Measurements from ENCODE around the gene ACTR3. TPM values are rescaled to one million over a fixed set of nuclear protein-coding genes. Genes with fewer than 3 reads are reported as not detected.
A peak's percentile ranks its signal among the peaks of the same experiment; 100 is the strongest.

ACTR3 gene
- total RNA-seq, 1 donor: 236 TPM

DNA sequence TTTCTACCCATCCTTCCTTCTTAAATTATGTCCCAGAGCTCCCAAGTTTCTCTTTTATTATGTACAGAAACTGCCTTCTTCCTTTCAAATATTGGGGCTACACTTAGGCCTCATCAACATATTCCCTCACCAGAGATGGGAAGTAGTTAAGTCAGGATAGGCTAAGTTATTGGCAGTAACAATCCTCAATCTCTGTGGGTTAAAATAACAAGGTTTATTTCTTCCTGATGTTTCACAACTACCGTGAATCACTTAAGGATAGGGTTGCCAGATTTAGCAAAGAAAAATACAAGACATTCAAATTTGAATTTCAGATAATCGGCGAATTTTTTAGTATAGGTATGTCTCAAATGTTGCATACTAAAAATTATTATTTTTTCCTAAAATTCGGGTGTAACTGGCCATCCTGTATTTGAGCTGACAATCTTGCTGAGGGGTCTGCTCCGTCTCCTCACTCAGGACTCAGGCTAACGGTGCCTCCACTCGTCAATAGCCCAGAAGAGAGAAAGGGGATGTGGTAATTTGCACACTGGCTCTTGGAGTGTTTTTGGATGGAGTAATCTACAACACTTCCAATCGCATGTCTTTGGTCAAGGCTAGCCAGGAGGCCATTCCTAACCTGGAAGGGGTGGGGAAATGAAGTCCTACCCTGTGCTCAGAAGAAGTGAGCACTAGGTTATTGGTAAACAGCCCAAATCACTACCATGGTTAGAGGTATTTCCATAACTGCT is 91.7 kb downstream of the ACTR3 start:
- no peak overlapping the region for H3K4me3 ChIP-seq (ENCODE audit: low read depth, low read length)
- peak; percentile 77 for DNase-seq (ENCODE audit: low read depth)
- TF ChIP-seq, protein P1, sequence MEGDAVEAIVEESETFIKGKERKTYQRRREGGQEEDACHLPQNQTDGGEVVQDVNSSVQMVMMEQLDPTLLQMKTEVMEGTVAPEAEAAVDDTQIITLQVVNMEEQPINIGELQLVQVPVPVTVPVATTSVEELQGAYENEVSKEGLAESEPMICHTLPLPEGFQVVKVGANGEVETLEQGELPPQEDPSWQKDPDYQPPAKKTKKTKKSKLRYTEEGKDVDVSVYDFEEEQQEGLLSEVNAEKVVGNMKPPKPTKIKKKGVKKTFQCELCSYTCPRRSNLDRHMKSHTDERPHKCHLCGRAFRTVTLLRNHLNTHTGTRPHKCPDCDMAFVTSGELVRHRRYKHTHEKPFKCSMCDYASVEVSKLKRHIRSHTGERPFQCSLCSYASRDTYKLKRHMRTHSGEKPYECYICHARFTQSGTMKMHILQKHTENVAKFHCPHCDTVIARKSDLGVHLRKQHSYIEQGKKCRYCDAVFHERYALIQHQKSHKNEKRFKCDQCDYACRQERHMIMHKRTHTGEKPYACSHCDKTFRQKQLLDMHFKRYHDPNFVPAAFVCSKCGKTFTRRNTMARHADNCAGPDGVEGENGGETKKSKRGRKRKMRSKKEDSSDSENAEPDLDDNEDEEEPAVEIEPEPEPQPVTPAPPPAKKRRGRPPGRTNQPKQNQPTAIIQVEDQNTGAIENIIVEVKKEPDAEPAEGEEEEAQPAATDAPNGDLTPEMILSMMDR (IDR thresholded peaks at IDR 0.05; ENCODE audit: insufficient read depth, low read length): no peak

DNA sequence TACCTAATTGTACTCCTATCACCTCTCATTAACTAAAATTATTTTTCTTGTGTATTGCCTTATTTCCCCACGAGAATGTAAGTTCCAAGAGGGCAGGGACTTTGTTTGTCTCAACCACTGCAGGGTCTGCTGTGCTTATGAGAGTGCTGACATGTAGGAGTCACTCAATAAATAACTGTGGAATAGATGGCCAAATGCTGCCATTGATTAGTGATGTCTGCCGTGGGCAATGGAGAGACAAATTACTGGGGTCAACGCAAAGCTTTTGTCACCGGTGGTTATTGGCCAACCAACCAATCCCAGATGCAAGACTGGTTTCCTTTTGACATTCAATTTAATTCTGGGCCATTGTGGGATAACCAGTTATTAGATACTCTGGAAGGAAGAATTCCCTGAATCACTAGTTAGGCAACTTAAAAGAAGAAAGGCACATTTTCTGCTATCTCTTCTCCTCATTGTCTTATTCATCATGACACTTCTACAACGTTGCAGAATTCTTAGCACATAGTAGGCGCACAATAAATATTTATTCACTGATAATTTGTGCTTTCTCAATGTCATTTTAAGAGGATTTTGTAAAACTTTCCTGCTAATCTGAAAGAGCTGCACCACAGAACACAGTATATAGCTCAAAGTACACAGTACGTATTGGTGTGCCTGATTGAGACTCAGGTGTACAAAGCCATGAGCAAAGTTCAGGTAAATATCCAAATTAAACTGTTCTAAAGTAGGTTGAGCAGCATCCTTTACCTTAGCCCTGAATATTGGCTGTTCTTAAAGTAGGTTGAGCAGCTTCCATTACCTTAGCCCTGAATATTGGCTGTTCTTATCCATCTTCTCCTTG is 95.9 kb downstream of the ACTR3 start:
- no peak overlapping the region for H3K4me3 ChIP-seq (ENCODE audit: low read depth, low read length)
- no peak for DNase-seq (ENCODE audit: low read depth)
- TF ChIP-seq, protein P1 (IDR thresholded peaks at IDR 0.05; ENCODE audit: insufficient read depth, low read length): no peak

DNA sequence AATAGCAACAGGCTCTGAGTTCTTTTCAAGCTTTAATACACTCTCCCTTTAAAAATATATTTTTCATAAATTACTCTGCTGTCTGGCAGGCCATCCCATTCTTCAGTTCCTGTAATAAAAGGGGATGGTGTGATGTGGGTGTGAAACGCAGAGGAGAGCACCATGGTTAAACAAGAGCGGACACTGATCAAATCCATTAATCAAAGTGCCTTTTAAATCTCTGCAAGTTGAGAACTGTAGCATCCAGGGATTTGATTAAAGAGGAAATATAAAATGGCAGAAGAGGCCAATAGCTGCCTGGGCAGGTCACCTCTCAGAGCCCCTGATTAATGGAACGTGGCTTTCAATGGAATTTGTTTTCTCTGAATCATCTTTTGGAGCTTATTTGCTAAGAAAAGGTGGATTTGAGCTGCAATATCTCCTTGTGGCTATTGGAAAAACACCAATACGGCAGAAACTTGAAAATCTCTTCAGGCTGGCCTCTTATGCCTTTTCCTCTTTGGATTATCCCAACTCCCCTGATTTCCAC is 96.9 kb downstream of the ACTR3 start:
- TF ChIP-seq, protein P1 (IDR thresholded peaks at IDR 0.05; ENCODE audit: insufficient read depth, low read length): no peak
- no peak for DNase-seq (ENCODE audit: low read depth)
- no peak overlapping the region for H3K4me3 ChIP-seq (ENCODE audit: low read depth, low read length)

DNA sequence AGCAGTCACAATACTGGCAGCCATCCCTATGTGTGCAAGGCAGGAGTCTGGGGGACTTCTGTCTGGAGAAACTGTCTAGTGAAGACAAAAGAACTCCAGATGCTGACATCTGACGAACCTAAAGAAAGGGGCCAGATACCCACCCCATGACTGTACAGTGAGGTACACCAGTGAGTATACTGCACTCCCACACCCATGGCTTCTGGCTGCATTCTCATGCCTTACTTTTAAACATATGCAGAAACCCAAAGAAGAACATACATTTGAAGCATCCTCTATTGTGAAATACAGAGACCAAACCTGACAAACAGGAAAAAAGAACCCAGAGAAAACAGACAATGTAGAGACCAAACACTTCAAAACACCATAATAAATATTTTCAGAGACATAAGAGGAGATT is 102.2 kb downstream of the ACTR3 start:
- no peak overlapping the region for H3K4me3 ChIP-seq (ENCODE audit: low read depth, low read length)
- no peak for DNase-seq (ENCODE audit: low read depth)
- TF ChIP-seq, protein P1 (IDR thresholded peaks at IDR 0.05; ENCODE audit: insufficient read depth, low read length): no peak

DNA sequence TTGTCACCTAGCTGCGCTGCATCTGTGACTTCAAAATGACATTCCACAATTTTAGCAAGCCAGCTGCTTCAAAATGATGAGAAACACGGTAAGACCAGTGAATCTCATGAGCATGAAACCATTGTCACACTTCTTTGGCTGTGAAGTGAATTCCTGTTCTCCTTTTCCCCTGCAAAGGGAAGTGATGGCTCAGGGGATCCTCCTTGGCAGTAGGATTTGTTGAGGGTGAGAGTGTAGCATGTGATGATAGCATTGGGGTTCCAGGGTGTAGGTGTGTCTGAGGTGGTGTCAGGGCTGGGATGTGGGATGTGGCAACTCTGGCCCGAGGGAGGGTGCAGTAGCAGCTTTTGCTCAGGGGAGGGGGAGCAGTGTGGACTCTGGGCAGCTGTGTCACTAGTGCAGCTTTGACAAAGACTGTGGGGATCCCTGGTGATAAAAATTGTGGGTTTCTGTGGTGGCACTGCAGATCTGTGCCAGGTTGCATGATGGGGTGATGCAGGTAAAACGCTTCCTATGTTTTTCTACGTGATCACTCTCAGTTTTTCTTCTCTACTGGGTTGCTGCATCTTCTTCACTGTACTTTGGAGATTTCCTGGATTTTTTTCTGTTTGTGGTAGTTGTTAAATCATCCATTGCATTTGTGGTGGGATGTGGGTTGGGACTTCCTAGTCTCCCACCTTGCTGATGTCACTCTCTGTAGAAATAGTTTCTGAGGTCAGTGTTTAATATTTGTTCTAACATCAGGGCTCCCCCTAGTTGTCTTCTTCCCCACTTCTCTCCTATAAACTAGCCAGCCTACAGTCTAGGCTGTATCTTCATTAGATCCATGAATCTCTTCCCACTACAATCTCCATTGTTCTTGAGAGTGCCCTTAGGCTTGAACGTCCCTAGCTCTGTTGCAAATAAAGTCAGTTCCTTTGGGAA is 107.0 kb downstream of the ACTR3 start:
- TF ChIP-seq, protein P1 (IDR thresholded peaks at IDR 0.05; ENCODE audit: insufficient read depth, low read length): no peak
- no peak for DNase-seq (ENCODE audit: low read depth)
- no peak overlapping the region for H3K4me3 ChIP-seq (ENCODE audit: low read depth, low read length)

DNA sequence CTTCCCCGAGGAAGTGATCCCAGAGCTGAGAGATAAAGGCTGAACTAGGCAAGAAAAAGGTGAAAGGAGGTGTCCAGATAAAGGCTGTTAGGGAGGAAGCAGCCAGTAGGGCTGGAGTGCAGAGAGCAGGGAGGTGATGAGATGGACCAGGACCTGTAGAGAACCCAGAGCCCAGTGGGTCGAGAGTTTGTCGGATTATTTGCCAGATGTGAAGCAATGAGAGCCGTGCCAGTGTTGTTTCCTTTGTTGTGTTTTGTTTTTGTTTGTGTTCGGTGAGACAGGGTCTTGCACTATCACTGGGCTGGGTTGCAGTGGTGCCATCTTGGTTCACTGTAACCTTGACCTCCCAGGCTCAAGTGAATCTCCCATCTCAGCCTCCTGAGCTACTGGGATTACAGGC is 111.3 kb downstream of the ACTR3 start:
- DNase-seq (ENCODE audit: low read depth): no peak
- TF ChIP-seq, protein P1 (IDR thresholded peaks at IDR 0.05; ENCODE audit: insufficient read depth, low read length): no peak
- no peak overlapping the region for H3K4me3 ChIP-seq (ENCODE audit: low read depth, low read length)
